Astrocyte of the cerebellum (primary cell): ENCODE measurements around the gene UBE2K.

ENCODE experiments used
- DNase-seq: peaks from one replicate; pipeline ENCODE4 v3.0.0-alpha.2; 2011; ENCODE audit warnings: low read depth
- H3K4me3 ChIP-seq: 2 replicates; pipeline ENCODE4 v1.5.1; 2011; ENCODE audit warnings: mild to moderate bottlenecking, low read depth, low read length, moderate library complexity
- in situ Hi-C: cut with HindIII; loops from 2 replicates; pipeline ENCODE4 v1.10.0; 2017; ENCODE audit warnings: low sequenced_read_pairs
- TF ChIP-seq, protein P1 (sequence below): IDR thresholded peaks from 2 replicates; pipeline ENCODE4 v1.5.1; 2012; ENCODE audit warnings: low read length, low read depth, moderate library complexity, mild to moderate bottlenecking; ENCODE audit errors: missing control alignments

UBE2K gene

GRCh38 chr4:39818646-39819045 is 120.7 kb downstream of the UBE2K start:
- TF ChIP-seq, protein P1, sequence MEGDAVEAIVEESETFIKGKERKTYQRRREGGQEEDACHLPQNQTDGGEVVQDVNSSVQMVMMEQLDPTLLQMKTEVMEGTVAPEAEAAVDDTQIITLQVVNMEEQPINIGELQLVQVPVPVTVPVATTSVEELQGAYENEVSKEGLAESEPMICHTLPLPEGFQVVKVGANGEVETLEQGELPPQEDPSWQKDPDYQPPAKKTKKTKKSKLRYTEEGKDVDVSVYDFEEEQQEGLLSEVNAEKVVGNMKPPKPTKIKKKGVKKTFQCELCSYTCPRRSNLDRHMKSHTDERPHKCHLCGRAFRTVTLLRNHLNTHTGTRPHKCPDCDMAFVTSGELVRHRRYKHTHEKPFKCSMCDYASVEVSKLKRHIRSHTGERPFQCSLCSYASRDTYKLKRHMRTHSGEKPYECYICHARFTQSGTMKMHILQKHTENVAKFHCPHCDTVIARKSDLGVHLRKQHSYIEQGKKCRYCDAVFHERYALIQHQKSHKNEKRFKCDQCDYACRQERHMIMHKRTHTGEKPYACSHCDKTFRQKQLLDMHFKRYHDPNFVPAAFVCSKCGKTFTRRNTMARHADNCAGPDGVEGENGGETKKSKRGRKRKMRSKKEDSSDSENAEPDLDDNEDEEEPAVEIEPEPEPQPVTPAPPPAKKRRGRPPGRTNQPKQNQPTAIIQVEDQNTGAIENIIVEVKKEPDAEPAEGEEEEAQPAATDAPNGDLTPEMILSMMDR = no peak
- in situ Hi-C loops = no loop called here
- DNase-seq = no peak
- H3K4me3 ChIP-seq = no peak overlapping the region

- TF ChIP-seq, protein P1 = no peak
- no peak overlapping the region for H3K4me3 ChIP-seq
- in situ Hi-C loops = no loop called here
- DNase-seq = no peak
These were observed 122.2 kb downstream of the UBE2K start for GRCh38 chr4:39820186-39820585.

GRCh38 chr4:39821951-39822350 is 124.0 kb downstream of the UBE2K start:
- no peak overlapping the region for H3K4me3 ChIP-seq
- DNase-seq = no peak
- TF ChIP-seq, protein P1 = no peak
- in situ Hi-C loops = no loop called here

DNA sequence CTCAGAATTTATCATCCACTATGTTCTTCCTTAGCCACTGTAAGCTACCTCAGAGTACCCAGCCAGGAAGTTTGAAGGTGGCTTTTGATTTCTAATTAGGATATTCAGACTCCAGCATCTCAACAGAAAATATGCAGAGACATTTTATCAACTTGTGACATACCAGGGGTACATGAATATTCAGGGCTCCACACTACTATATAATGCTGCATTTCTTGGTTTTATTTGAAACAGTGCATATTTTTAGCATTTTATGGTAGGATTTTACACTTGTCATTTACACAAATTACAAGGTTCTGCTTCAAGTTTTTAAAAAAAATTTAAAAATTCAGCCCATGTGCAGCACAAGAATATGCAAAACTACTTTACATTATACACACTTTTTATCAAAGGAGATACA is 124.7 kb downstream of the UBE2K start:
- H3K4me3 ChIP-seq = no peak overlapping the region
- in situ Hi-C loops = no loop called here
- TF ChIP-seq, protein P1 = no peak
- DNase-seq = no peak

DNA sequence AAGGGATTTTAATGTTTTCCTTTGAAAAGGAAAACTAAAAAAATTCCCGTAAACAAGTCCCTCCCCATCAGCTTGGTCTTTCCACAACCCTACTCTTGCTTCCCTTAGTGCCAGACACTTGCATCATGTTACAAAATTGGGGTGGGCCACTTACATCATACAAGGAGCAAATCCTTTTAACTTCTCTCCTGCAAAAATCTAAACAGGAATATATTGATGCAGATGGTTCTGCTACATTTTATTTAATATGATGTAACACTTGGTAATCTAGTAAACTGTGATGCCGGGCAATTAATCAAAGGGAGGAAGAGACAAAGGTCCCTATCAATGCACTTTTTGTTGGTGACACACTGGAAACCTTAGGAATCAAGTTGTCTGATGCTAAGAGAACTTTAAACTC is 125.3 kb downstream of the UBE2K start:
- DNase-seq = no peak
- H3K4me3 ChIP-seq = no peak overlapping the region
- in situ Hi-C loops = no loop called here
- TF ChIP-seq, protein P1 = no peak

- in situ Hi-C loops = no loop called here
- TF ChIP-seq, protein P1 = no peak
- H3K4me3 ChIP-seq = no peak overlapping the region
- no peak for DNase-seq
These were observed 127.2 kb downstream of the UBE2K start for GRCh38 chr4:39825090-39825489.

- TF ChIP-seq, protein P1 = no peak
- in situ Hi-C loops = no loop called here
- H3K4me3 ChIP-seq = no peak overlapping the region
- DNase-seq = peak; percentile 33
These were observed 127.8 kb downstream of the UBE2K start for GRCh38 chr4:39825741-39826231.
